ENCODE data around the gene DCLK1. TPM values are rescaled to one million over a fixed set of nuclear protein-coding genes. Genes with fewer than 3 reads are reported as not detected.

DCLK1 gene
- total RNA-seq, 1 experiment from 2014 or later = 36.2 TPM

DNA sequence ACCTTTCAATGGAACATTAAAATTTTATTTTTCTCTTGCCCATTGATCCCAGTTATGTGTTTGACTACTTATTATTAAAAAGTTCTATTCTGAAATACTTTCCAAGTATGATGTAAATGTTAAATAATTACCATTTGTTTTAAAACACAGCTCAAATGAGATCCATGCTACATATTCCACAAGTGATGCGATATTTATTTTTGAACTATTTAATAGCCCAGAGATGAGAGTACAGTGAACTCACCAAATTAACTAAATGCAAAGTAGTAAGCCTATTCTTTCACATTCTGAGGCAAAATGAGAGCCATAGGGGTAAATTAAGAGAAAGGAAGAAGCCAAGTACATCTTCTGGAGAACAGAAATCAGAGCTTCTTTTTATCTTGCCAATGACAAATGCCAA is 1.2 kb upstream of the DCLK1 start:
- Histone ChIP-seq H3K27me3 (ENCODE audit: insufficient read depth, low read length) (peaks cover 16% of the 10 kb centered on the region; the same call in 1 of the 2 replicates), H3K4ac (ENCODE audit: low read depth, low read length) (no peak overlapping the region), H3K23ac (ENCODE audit: insufficient read length, low read depth, low read length) (no peak overlapping the region), H3K27ac (ENCODE audit: insufficient read length, low read depth, low read length) (no peak overlapping the region), H2BK120ac (ENCODE audit: low read depth, low read length, poor library complexity, severe bottlenecking) (no peak overlapping the region), H3K9ac (ENCODE audit: extremely low read depth, insufficient read length, low read length) (no peak overlapping the region), H2BK20ac (ENCODE audit: low read depth, low read length, poor library complexity, severe bottlenecking) (no peak overlapping the region), H2BK5ac (ENCODE audit: insufficient read length, low read length) (no peak overlapping the region), H3K18ac (ENCODE audit: insufficient read length, low read depth, low read length) (no peak overlapping the region), H3K4me2 (ENCODE audit: insufficient read depth, insufficient read length, low read length) (no peak overlapping the region), H3K79me2 (ENCODE audit: insufficient read depth, low read length) (no peaks in the 10 kb centered on the region), H3K4me1 (ENCODE audit: insufficient read depth, low read length) (no peaks in the 10 kb centered on the region), H3K79me1 (ENCODE audit: insufficient read depth, low read depth, low read length, poor library complexity, severe bottlenecking) (no peaks in the 10 kb centered on the region), H3T11ph (ENCODE audit: low read length) (no peak overlapping the region), H2BK15ac (ENCODE audit: low read depth, low read length) (no peak overlapping the region), H3K14ac (ENCODE audit: insufficient read depth, low read length) (no peak overlapping the region), H4K5ac (ENCODE audit: insufficient read length, low read depth, low read length) (no peak overlapping the region), H4K91ac (ENCODE audit: insufficient read length, low read depth, low read length) (no peak overlapping the region), H2AFZ (ENCODE audit: low read length) (no peak overlapping the region), H3K56ac (ENCODE audit: insufficient read length, low read depth, low read length) (no peak overlapping the region), H2BK12ac (ENCODE audit: insufficient read length, low read depth, low read length) (no peak overlapping the region), H2AK5ac (ENCODE audit: insufficient read length, low read length) (no peak overlapping the region), H4K20me1 (ENCODE audit: control insufficient read depth, insufficient read depth, insufficient read length) (no peaks in the 10 kb centered on the region), H4K8ac (replicated peaks; ENCODE audit: insufficient read length, low read depth, low read length) (no peak overlapping the region), H3K23me2 (ENCODE audit: insufficient read length, low read depth, low read length, poor library complexity, severe bottlenecking) (peaks cover 8% of the 10 kb centered on the region), H3K9me3 (ENCODE audit: control insufficient read depth, low read depth, low read length) (no peaks in the 10 kb centered on the region)
- no peaks in the 10 kb centered on the region for H3K9me3 Mint-ChIP-seq
- WGBS (ENCODE audit: extremely low coverage, insufficient read length, low lambda C conversion rate) = no CpG with 5 or more reads among the region's 1 CpG
- H3K4me1 Mint-ChIP-seq = peaks cover 7 to 11% of the 10 kb centered on the region in 2 experiments
- no peaks in the 10 kb centered on the region for H3K36me3 Mint-ChIP-seq (ENCODE audit: insufficient read depth in 1 of 3, low read depth in 3 of 3)
- H3K27me3 Mint-ChIP-seq (ENCODE audit: low read depth) = peaks cover 58% of the 10 kb centered on the region
- no peak overlapping the region for H3K4me3 Mint-ChIP-seq
- H3K27ac Mint-ChIP-seq = no peak overlapping the region
- no peak for DNase-seq
- TF ChIP-seq, protein P1, sequence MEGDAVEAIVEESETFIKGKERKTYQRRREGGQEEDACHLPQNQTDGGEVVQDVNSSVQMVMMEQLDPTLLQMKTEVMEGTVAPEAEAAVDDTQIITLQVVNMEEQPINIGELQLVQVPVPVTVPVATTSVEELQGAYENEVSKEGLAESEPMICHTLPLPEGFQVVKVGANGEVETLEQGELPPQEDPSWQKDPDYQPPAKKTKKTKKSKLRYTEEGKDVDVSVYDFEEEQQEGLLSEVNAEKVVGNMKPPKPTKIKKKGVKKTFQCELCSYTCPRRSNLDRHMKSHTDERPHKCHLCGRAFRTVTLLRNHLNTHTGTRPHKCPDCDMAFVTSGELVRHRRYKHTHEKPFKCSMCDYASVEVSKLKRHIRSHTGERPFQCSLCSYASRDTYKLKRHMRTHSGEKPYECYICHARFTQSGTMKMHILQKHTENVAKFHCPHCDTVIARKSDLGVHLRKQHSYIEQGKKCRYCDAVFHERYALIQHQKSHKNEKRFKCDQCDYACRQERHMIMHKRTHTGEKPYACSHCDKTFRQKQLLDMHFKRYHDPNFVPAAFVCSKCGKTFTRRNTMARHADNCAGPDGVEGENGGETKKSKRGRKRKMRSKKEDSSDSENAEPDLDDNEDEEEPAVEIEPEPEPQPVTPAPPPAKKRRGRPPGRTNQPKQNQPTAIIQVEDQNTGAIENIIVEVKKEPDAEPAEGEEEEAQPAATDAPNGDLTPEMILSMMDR (conservative IDR thresholded peaks at IDR 0.05) = no peak
